ENCODE results near the gene TBL1X.
"Not testable (repeated sequence)": the region's sequence is repeated elsewhere in the genome, so short reads cannot be mapped to it uniquely, and the experiment has no call there.

Gene TBL1X

DNA sequence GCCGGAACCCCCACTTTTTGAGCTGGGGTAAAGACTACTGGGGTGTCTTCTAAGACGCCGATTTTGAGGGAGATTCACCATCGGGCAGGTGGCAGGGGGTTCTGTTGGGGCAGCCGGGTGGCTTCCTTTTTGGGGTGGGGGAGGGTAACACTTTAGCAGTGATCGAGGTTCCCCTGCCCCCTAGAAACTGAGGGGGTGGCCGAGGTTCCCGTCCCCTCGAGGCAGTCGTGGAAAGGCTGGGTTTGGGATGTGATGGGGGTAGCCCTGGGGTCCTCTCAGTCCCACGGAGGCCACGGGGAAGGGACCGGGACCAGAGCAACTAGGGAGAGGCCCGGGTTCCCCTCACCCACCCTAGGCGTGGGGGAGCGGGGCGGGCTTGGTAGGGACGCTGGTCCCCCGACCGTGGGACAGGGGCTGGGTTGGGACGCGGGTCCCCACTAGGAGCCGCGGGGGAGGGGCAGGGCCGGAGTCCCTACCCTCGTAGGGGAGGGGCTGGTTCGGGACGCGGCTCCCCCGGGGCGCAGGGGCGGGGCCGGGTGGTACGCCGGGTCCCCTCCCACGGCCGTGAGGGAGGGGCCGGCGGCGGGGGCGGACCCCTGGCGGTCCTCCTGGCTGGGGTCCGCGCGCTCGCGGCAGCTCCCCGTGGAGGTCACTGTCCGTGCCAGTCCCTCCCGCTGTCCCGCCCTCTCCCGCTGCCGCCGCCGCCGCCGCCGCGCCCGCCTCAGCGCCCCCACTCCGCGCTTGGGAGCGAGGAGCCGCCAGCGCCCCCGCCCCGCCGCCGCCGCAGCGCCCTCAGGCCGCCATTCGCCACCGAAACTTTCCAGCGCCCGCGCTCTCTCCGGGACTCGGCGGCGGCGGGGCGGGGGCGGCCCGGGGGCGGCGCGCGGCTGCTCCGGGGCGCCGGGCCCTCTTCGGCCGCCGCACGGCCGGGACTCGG lies at the start of gene TBL1X:
TSS of gene TBL1X (plus strand) at position 624 of the 937 bp plus-strand sequence. CDS start 188,529 bp downstream, outside the sequence.
- no peak for DNase-seq

- no peak for DNase-seq
These were observed 48.1 kb upstream of the TBL1X start for GRCh38 chrX:9416562-9417348.

- no peak for DNase-seq
These were observed 46.6 kb upstream of the TBL1X start for GRCh38 chrX:9418262-9418661.

- DNase-seq, result no peak
These were observed 44.3 kb upstream of the TBL1X start for GRCh38 chrX:9420275-9421265.

DNA sequence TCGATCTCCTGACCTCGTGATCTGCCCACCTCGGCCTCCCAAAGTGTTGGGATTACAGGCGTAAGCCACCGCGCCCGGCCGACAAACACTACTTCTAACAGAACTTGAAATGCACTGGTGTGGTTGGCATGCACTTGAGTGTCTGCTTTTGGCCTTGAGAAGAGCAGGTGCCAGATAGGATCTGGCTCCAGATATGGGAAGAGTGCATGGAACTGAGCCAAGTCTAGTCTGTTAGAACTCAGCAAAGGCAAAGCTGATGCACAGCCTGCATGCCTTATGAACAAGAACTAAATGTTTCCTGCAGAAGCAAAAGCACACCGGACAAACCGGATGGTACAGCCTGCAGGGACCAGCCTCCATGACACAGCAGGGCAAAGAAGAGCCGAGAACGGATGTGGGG lies 35.1 kb upstream of the TBL1X start:
- peak; percentile 40 for DNase-seq

DNA sequence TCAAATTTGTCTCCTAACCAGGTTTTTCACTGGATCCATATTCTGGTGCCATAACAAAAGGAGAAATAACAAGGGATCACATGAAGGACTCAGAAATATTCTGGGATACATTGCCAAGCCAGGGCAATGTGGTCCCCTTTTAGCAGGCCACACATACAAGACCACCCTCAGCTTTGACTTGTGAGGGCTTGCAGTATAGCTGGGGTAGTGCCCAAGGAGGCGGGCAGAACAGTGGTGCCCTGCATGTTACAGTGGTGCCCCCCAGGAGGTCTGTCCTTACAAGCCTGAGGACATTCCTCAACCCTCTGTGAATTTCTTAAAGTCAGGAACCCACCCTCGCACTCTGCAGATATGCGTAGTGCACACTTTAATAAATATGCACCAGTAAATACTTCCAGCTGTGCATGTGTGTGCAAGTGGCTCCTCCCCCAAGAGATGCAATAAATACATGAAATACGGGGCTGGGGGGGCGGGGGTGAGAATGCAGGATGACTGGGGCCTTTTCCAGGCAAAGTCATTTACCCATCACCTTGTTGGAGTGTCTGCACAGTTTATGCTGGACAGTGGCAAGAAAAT lies 34.4 kb upstream of the TBL1X start:
- DNase-seq, result no peak

- no peak for DNase-seq
These were observed 33.6 kb upstream of the TBL1X start for GRCh38 chrX:9431281-9431680.

GRCh38 chrX:9433596-9433995 lies 31.3 kb upstream of the TBL1X start:
- no peak for DNase-seq

- no peak for DNase-seq
These were observed 30.8 kb upstream of the TBL1X start for GRCh38 chrX:9434051-9434550.

DNA sequence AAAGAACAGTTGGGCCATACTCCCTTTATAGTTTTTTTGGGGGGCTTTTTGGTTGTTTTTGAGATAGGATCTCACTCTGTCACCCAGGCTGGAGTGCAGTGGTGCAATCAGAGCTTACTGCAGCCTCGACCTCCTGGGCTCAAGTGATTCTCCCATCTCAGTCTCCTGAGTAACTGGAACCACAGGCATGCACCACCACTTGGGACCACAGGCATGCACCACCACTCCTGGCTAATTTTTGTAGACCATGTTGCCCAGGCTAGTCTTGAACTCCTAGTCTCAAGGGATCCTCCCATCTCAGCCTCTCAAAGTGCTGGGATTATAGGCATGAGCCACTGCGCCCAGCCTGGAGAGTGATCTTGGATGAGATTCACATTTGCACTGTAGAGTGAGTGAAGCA lies 29.8 kb upstream of the TBL1X start:
- DNase-seq, result not testable (repeated sequence)

GRCh38 chrX:9436812-9437211 lies 28.0 kb upstream of the TBL1X start:
- DNase-seq, result no peak

GRCh38 chrX:9438933-9439494 lies 25.8 kb upstream of the TBL1X start:
- no peak for DNase-seq

DNA sequence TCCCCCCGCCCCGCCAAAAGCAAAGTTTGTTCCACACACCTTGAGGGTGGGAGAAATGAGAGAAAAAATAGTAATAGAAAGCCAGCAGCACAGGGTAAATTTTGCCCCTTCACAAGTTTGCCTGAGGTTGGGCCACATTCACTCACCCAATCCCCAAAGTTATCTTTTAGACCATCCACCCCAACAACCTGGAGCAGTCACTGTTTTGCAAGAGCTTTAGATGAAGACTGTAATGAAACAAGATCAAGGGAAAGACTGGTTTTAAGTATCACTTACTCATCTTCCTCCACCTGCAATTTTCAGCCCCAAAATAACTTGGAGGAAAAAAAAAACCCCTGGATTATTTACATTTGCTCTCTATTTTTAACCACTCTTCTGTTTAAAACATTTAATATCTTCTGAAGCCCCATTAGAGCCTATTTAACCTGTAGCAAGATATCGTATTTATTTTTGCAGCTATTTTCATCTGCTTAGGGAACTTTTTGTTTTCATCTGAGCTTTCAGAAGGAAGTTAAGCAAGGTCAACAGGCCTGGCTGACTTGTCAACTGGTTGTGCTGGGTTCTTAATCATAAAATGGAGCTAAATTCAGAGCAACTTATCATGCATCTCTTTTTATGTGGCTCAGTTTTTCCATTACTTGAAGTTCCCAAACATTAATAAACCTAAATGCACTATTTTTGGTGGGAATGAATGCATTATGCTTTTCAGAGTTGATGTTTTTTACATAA lies 24.6 kb upstream of the TBL1X start:
- no peak for DNase-seq

- DNase-seq, result no peak
These were observed 22.8 kb upstream of the TBL1X start for GRCh38 chrX:9442056-9442455.

DNA sequence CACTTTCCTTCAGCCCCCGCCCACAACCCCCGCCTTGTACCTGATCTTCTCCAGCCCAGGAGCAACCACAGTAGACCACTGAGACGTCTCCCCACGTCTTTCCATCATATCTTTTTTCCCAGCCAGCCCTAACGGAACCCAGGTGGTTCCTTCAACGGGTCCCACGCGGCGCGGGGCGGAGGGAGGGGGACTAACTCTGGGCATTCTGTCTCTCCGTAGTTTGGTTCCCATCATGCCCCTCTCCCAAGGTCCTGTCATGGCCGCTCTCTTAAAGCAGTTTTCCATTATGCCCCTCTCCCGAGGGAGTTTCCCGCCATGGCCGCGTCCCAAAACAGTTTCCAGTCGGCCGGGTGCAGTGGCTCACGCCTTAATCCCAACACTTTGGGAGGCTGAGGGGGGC lies 21.5 kb upstream of the TBL1X start:
- DNase-seq, result no peak

DNA sequence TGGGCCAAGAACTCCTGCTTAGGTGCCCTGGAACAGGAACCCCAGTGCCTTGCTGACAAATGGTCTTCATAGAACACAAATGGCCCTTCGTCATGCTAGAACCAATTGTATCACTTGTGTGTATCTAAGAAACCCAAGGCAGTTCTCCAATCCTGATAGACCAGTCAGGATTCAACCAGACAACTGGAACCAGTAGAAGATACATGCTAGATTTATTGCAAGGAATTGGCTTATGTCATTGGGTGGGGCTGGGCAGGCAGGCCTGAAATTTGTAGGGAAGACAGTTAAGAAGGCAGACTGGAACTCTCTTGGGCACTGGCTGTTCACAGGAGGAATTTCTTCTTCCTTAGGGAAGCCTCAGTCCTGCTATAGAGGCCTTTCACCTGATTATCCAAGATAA lies 17.0 kb upstream of the TBL1X start:
- DNase-seq, result no peak

DNA sequence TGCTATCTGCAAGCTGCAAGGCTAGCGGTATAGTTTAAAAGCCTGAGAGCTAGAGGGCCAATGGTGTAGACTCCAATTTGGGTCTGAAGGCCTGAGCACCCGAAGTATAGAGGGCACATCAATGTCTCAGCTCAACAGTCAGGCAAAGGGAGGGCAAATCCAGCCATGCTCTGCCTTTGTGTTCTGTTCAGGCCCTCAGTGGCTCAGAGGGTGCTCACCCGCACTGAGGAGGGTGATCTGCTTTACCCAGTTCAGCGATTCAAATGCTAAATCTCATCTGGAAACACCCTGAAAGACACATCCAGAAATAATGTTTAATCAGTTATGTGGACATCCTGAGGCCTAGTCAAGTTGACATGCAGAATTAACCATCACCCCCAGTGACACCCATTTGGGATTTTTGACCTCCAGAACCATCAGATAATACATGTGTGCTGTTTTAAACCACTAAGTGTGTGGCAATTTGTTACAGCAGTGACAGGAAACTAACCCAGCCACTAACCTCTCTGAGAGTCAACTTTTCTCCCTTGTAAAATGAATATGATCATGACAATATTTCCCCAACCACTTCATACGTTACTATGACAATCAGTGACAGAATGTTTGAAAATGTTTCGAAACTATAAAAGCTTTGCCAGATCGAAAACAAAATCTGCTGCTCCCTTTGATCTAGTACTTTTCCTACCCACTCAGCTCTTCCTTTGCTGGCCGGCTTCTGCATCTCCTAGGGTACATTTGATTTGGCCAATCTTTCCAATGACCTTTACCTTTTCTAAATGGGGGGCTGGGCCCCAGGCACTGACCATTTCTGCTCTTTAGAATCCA lies 8.4 kb upstream of the TBL1X start:
- DNase-seq, result no peak

- not testable (repeated sequence) for DNase-seq
These were observed 6.8 kb upstream of the TBL1X start for GRCh38 chrX:9458034-9458433.

- DNase-seq, result no peak
These were observed 6.3 kb upstream of the TBL1X start for GRCh38 chrX:9458516-9459078.
